B cell (primary cell): Measurements from ENCODE around the gene CCDC124. TPM values are rescaled to one million over a fixed set of nuclear protein-coding genes. Genes with fewer than 3 reads are reported as not detected.
A peak's percentile ranks its signal among the peaks of the same experiment; 100 is the strongest.

ENCODE experiments used
- ATAC-seq: fragments of 200-7000 bp; cut with Tn5 transposase; one replicate; pipeline ENCODE4 v1.10.0; 2021; ENCODE audit warnings: low read depth, mild to moderate bottlenecking, moderate number of reproducible peaks, moderate library complexity
- CTCF ChIA-PET: fragments of 350-600 bp; sonication (Branson Sonifier 250); formaldehyde crosslinking; loops from one replicate; lab custom pipeline; 2021; ENCODE audit warnings: antibody characterized with exemption, inconsistent platforms; lab: Charles Lee
- POLR2A ChIA-PET: fragments of 350-600 bp; sonication (Branson Sonifier 250); formaldehyde crosslinking; loops from one replicate; lab custom pipeline; 2021; ENCODE audit warnings: antibody characterized with exemption; lab: Charles Lee
- DNase-seq: peaks from one replicate; pipeline ENCODE4 v3.0.0; 2013
- H2AFZ ChIP-seq: 2 replicates; pipeline ENCODE4 v1.6.1; 2012; ENCODE audit warnings: mild to moderate bottlenecking, low read depth, low read length; ENCODE audit not compliant: insufficient read depth, poor library complexity, severe bottlenecking
- H3K27ac ChIP-seq, 2 donors: 1 replicate in 1 of 2; 2 replicates in 1 of 2; pipeline ENCODE4 v1.5.1; 2012 to 2013; ENCODE audit warnings: low read length in 2 of 2, mild to moderate bottlenecking in 2 of 2, moderate library complexity in 1 of 2
- H3K27me3 ChIP-seq, 4 experiments: fragments of 200-600 bp in 1 of 4; sonication (generic) in 1 of 4; replicated peaks in 1 of 4; 1 replicate in 2 of 4; 2 replicates in 2 of 4; pipeline versions ENCODE4 v1.6.1 to v1.7.0; 2013 to 2016; ENCODE audit warnings: low read length in 3 of 4, mild to moderate bottlenecking in 2 of 4, mixed read lengths in 1 of 4, moderate library complexity in 1 of 4; ENCODE audit not compliant: insufficient read depth in 4 of 4, control insufficient read depth in 3 of 4; ENCODE audit errors: control extremely low read depth in 1 of 4
- H3K36me3 ChIP-seq, 2 experiments: replicated peaks in 1 of 2; 1 replicate in 1 of 2; 2 replicates in 1 of 2; pipeline versions ENCODE4 v1.6.1 to v1.7.1; 2013; ENCODE audit warnings: low read length in 1 of 2; ENCODE audit not compliant: insufficient read depth in 2 of 2, control insufficient read depth in 1 of 2; ENCODE audit errors: control extremely low read depth in 1 of 2, extremely low read depth in 1 of 2
- H3K4me1 ChIP-seq, 2 donors: fragments of 200-600 bp in 1 of 2; sonication (generic) in 1 of 2; 1 replicate in 1 of 2; 2 replicates in 1 of 2; pipeline versions ENCODE4 v1.5.1 to v1.6.1; 2013 to 2017; ENCODE audit warnings: low read length in 2 of 2; ENCODE audit not compliant: control insufficient read depth in 2 of 2, insufficient read depth in 2 of 2
- H3K4me2 ChIP-seq: replicated peaks from 2 replicates; pipeline ENCODE3; 2012; ENCODE audit warnings: mild to moderate bottlenecking, low read depth, low read length; ENCODE audit not compliant: poor library complexity, severe bottlenecking
- H3K4me3 ChIP-seq, 5 experiments: fragments of 200-600 bp in 1 of 5; sonication (generic) in 1 of 5; 1 replicate in 3 of 5; 2 replicates in 2 of 5; pipeline versions ENCODE4 v1.5.1 to v1.7.0; 2011 to 2016; ENCODE audit warnings: low read length in 4 of 5, mild to moderate bottlenecking in 4 of 5, low read depth in 2 of 5, control low read depth in 1 of 5, moderate library complexity in 1 of 5; ENCODE audit not compliant: insufficient read depth in 1 of 5; ENCODE audit errors: control extremely low read depth in 1 of 5, extremely low read depth in 1 of 5
- H3K79me2 ChIP-seq: fragments of 200-600 bp; sonication (generic); one replicate; pipeline ENCODE4 v1.6.0; 2016; ENCODE audit warnings: low read length; ENCODE audit not compliant: control insufficient read depth, insufficient read depth
- H3K9ac ChIP-seq: fragments of 200-600 bp; sonication (generic); 2 replicates; pipeline ENCODE4 v1.6.1; 2017; ENCODE audit warnings: mild to moderate bottlenecking, low read length, moderate library complexity
- H3K9me3 ChIP-seq, 3 donors: one replicate each; pipeline versions ENCODE4 v1.6.1 to v1.7.1; 2013; ENCODE audit warnings: low read length in 2 of 3; ENCODE audit not compliant: control insufficient read depth in 2 of 3, insufficient read depth in 1 of 3; ENCODE audit errors: control extremely low read depth in 1 of 3
- H4K20me1 ChIP-seq: 2 replicates; pipeline ENCODE4 v1.6.0; 2012; ENCODE audit warnings: mild to moderate bottlenecking, low read length; ENCODE audit not compliant: insufficient read depth, control insufficient read depth, poor library complexity, severe bottlenecking
- H3K27ac Mint-ChIP-seq: one replicate; pipeline ENCODE4 v1.8.0; 2021; ENCODE audit warnings: mixed read lengths
- H3K27me3 Mint-ChIP-seq: one replicate; pipeline ENCODE4 v1.8.0; 2021; ENCODE audit warnings: mixed read lengths
- H3K4me1 Mint-ChIP-seq: one replicate; pipeline ENCODE4 v1.8.0; 2021; ENCODE audit warnings: mixed read lengths
- H3K4me3 Mint-ChIP-seq: one replicate; pipeline ENCODE4 v1.8.0; 2021; ENCODE audit warnings: mixed read lengths
- H3K9me3 Mint-ChIP-seq: one replicate; pipeline ENCODE4 v1.8.0; 2022; ENCODE audit warnings: mixed read lengths; ENCODE audit not compliant: insufficient read depth
- CTCF ChIP-seq: fragments of 200-600 bp; IDR thresholded peaks from one replicate; pipeline ENCODE4 v1.8.0; 2022; ENCODE audit warnings: antibody characterized with exemption, mild to moderate bottlenecking
- EZH2 ChIP-seq: IDR thresholded peaks from 2 replicates; pipeline ENCODE4 v1.6.1; 2012; ENCODE audit warnings: borderline replicate concordance, low read depth, mild to moderate bottlenecking, moderate library complexity, low read length; ENCODE audit not compliant: insufficient read depth, poor library complexity, severe bottlenecking
- WGBS: methylation state at CpG from one replicate; pipeline ENCODE4 v1.1.5; 2013; ENCODE audit warnings: missing lambda C conversion rate; ENCODE audit not compliant: insufficient coverage; 5-methylcytosine and 5-hydroxymethylcytosine counted together
- intact Hi-C: fragments of 100-400 bp; cut with micrococcal nuclease; formaldehyde crosslinking; loops from one replicate; pipeline ENCODE4 v1.10.0; 2022
- polyA plus RNA-seq: library from polyadenylated mRNA; depleted of rRNA; stranded (reverse); fragments of >200 nt; gene quantifications from 2 replicates; pipeline ENCODE4 v1.2.3, GENCODE V29; 2012
- total RNA-seq, 2 donors: library from RNA; stranded (reverse); fragments of 120-200 nt in 1 of 2; gene quantifications; 1 replicate in 1 of 2; 2 replicates in 1 of 2; pipeline versions ENCODE4 v1.2.3 to v1.2.4, GENCODE V29; 2013 to 2022

The CCDC124 gene
- total and polyA plus RNA-seq, 2 donors (not counting 1 experiment from before 2014, with no cell fraction given), result 25.0 to 57.8 TPM

DNA sequence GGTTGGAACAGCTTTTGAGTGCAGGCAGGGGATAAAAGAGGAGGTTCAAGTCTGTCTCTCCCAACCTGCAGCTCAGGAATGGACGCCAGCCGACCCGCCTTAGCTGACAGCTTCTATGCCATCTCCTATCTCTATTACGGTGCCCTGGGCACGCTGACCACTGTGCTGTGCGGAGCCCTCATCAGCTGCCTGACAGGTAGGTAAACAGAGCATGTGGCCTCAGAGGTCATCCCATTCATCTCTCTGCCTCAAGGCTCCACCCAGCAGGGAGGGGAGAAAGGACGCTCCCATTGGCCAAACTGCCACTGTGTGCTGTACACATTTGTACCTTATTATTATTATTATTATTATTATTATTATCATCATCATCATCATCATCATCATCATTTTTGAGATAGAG lies 44.6 kb upstream of the CCDC124 start:
- ATAC-seq (no peak), DNase-seq (no peak)
- Histone ChIP-seq H3K27me3 (no peaks in the 10 kb centered on the region), H4K20me1 (no peaks in the 10 kb centered on the region), H3K36me3 (no peaks in the 10 kb centered on the region), H3K79me2 (no peaks in the 10 kb centered on the region), H3K4me2 (no peak overlapping the region), H3K4me3 (no peak overlapping the region), H3K27ac (no peak overlapping the region), H3K4me1 (peaks cover 35 to 37% of the 10 kb centered on the region in 2 donors), H3K9ac (no peak overlapping the region), H3K9me3 (no peaks in the 10 kb centered on the region), H2AFZ (no peak overlapping the region)
- TF ChIP-seq EZH2 (no peak), CTCF (no peak)
- ChIA-PET POLR2A (no interaction called here), CTCF (no interaction called here)
- Mint-ChIP-seq H3K9me3 (no peaks in the 10 kb centered on the region), H3K4me1 (peaks cover 23% of the 10 kb centered on the region), H3K4me3 (no peak overlapping the region), H3K27ac (no peak overlapping the region), H3K27me3 (peaks cover 4% of the 10 kb centered on the region)
- WGBS, result 89% methylated on average over 5 of the region's 7 CpGs
- intact Hi-C loops, result no loop called here

GRCh38 chr19:17889609-17890214 lies 43.1 kb upstream of the CCDC124 start:
- Mint-ChIP-seq H3K27me3 (peaks cover 4% of the 10 kb centered on the region), H3K27ac (peak overlapping the region; percentile 10), H3K9me3 (no peaks in the 10 kb centered on the region), H3K4me3 (no peak overlapping the region), H3K4me1 (peaks cover 15% of the 10 kb centered on the region)
- Histone ChIP-seq H3K4me3 (no peak overlapping the region), H3K36me3 (no peaks in the 10 kb centered on the region), H3K27ac (no peak overlapping the region), H3K79me2 (no peaks in the 10 kb centered on the region), H2AFZ (no peak overlapping the region), H3K4me2 (no peak overlapping the region), H4K20me1 (no peaks in the 10 kb centered on the region), H3K27me3 (no peaks in the 10 kb centered on the region), H3K4me1 (peaks cover 22% of the 10 kb centered on the region in 2 donors), H3K9me3 (no peaks in the 10 kb centered on the region), H3K9ac (no peak overlapping the region)
- no peak for TF ChIP-seq CTCF
- no peak for TF ChIP-seq EZH2
- ChIA-PET POLR2A (no interaction called here), CTCF (interaction anchor here (0.6 kb wide), 1 partner anchor 20 kb away, joined by 3 read pairs; no protein-coding TSS in a partner anchor)
- DNase-seq (no peak), ATAC-seq (no peak)
- intact Hi-C loops, result no loop called here
- WGBS, result 74% methylated on average over 11 of the region's 18 CpGs
